Gastrocnemius medialis (tissue), 4 donors: Measurements from ENCODE around the gene TRIM67. TPM values are rescaled to one million over a fixed set of nuclear protein-coding genes. Genes with fewer than 3 reads are reported as not detected.

Experiments
- ATAC-seq, 2 donors: fragments of 150-250 bp; one replicate each; pipeline ENCODE4 v1.9.1; 2016
- DNase-seq, 2 donors: peaks; one replicate each; pipeline ENCODE4 v3.0.0-alpha.2; 2019
- H3K27ac ChIP-seq, 4 donors: fragments of 200-600 bp; sonication (generic); 1 replicate in 1 of 4; 2 replicates in 3 of 4; pipeline ENCODE4 v1.5.1; 2016 to 2018; ENCODE audit warnings: mild to moderate bottlenecking in 2 of 4, moderate library complexity in 1 of 4
- H3K27me3 ChIP-seq, 3 donors: fragments of 200-600 bp; sonication (generic) in 2 of 3; 1 replicate in 1 of 3; 2 replicates in 2 of 3; pipeline versions ENCODE4 v1.5.1 to v1.6.0; 2016 to 2019; ENCODE audit warnings: mild to moderate bottlenecking in 1 of 3, moderate library complexity in 1 of 3
- H3K36me3 ChIP-seq, 2 donors: fragments of 200-600 bp; sonication (generic) in 1 of 2; one replicate each; pipeline ENCODE4 v1.5.1; 2017 to 2018
- H3K4me1 ChIP-seq, 2 donors: fragments of 200-600 bp; sonication (generic) in 1 of 2; one replicate each; pipeline ENCODE4 v1.5.1; 2016 to 2017; ENCODE audit warnings: mild to moderate bottlenecking in 2 of 2
- H3K4me3 ChIP-seq, 4 donors: fragments of 200-600 bp; sonication (generic) in 3 of 4; 1 replicate in 1 of 4; 2 replicates in 3 of 4; pipeline ENCODE4 v1.5.1; 2016 to 2019; ENCODE audit warnings: mild to moderate bottlenecking in 2 of 4
- H3K9me3 ChIP-seq, 3 donors: fragments of 200-600 bp; sonication (generic) in 2 of 3; 1 replicate in 1 of 3; 2 replicates in 2 of 3; pipeline ENCODE4 v1.5.1; 2016 to 2019
- POLR2A ChIP-seq, 2 donors: fragments of 450-650 bp; IDR thresholded peaks; one replicate each; pipeline ENCODE4 v1.6.1; 2017; ENCODE audit warnings: antibody characterized with exemption in 2 of 2, mild to moderate bottlenecking in 2 of 2, moderate library complexity in 2 of 2
- in situ Hi-C, 4 donors: fragments of 200-750 bp; cut with MboI; loops; one replicate each; pipeline versions ENCODE4 v1.15.0 to v1.8.0; 2017; ENCODE audit warnings: low sequenced_read_pairs in 4 of 4
- intact Hi-C: fragments of 100-400 bp; cut with DNase I; formaldehyde crosslinking; loops from one replicate; pipeline ENCODE4 v1.15.1; 2023; ENCODE audit warnings: low total_unique reads
- total RNA-seq, 4 donors: library from RNA; depleted of rRNA; stranded (reverse); fragments of >200 nt; gene quantifications; one replicate each; pipeline versions ENCODE4 v1.1.0 to v1.2.3, GENCODE V29; 2016
- TF ChIP-seq, protein P1 (sequence below), 5 experiments: fragments of 450-650 bp in 3 of 5; fragments of 200-600 bp in 2 of 5; sonication (generic) in 2 of 5; IDR thresholded peaks in 4 of 5; conservative IDR thresholded peaks in 1 of 5; 1 replicate in 4 of 5; 2 replicates in 1 of 5; pipeline ENCODE4 v1.5.1; 2016 to 2019; ENCODE audit warnings: antibody characterized with exemption in 5 of 5, mild to moderate bottlenecking in 3 of 5, moderate library complexity in 3 of 5

TRIM67 gene
- total RNA-seq, 4 donors from 2014 or later = not detected

DNA sequence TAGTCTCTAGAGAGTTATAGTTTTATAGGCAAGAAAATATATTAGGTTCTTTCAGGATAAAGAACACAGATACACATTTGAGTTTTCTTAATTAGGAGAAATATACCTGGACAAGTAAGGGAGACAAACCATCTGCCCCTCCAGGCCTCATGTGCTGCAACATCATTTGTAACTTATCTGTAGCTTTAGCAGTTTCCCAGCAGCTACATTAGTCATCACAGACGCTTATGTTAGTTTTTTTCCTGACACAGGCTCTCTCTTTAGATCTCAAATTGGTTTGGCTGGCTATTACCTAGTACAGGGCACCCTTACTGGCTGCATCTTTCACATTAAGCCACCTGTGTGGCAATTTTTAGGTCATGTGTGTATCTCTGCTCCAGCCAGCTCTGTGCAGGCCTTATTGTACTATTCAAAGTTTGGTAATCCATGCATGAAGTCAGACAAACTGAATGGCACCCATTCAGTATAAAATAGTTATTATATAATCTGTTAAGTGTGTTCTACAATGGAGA, 105.0 kb downstream of the TRIM67 start:
- no peaks in the 10 kb centered on the region for H3K4me1 ChIP-seq
- in situ Hi-C loops (no loop called here), intact Hi-C loops (no loop called here)
- peaks cover 2 to 94% of the 10 kb centered on the region in 2 donors for H3K36me3 ChIP-seq
- H3K27me3 ChIP-seq = no peaks in the 10 kb centered on the region
- TF ChIP-seq, protein P1, sequence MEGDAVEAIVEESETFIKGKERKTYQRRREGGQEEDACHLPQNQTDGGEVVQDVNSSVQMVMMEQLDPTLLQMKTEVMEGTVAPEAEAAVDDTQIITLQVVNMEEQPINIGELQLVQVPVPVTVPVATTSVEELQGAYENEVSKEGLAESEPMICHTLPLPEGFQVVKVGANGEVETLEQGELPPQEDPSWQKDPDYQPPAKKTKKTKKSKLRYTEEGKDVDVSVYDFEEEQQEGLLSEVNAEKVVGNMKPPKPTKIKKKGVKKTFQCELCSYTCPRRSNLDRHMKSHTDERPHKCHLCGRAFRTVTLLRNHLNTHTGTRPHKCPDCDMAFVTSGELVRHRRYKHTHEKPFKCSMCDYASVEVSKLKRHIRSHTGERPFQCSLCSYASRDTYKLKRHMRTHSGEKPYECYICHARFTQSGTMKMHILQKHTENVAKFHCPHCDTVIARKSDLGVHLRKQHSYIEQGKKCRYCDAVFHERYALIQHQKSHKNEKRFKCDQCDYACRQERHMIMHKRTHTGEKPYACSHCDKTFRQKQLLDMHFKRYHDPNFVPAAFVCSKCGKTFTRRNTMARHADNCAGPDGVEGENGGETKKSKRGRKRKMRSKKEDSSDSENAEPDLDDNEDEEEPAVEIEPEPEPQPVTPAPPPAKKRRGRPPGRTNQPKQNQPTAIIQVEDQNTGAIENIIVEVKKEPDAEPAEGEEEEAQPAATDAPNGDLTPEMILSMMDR (IDR thresholded peaks at IDR 0.05 in 4 of 5, conservative IDR thresholded peaks at IDR 0.05 in 1 of 5) = no peak
- TF ChIP-seq POLR2A (IDR thresholded peaks at IDR 0.05) = no peak
- H3K4me3 ChIP-seq = no peak overlapping the region
- H3K27ac ChIP-seq = peak overlapping the region in 1 of 4 donors; percentile 15
- peak in 1 of 2 donors; percentile 43 for ATAC-seq
- no peaks in the 10 kb centered on the region for H3K9me3 ChIP-seq
- DNase-seq = no peak

Other genes starting within 250 kb of the TRIM67 start
- gene TTC13, start 183.2 kb upstream of the TRIM67 start, total RNA-seq = 10 to 100 TPM; 16.0 to 36.0 (median 22.7) TPM
- gene ARV1, start 183.0 kb upstream of the TRIM67 start, total RNA-seq = 10 to 100 TPM in 2 of 4 donors, 1 to 10 TPM in 2; 7.9 to 21.3 (median 10.5) TPM
- 1 to 10 TPM; 2.1 to 8.6 (median 5.3) TPM for gene FAM89A, start 121.8 kb upstream of the TRIM67 start, total RNA-seq
- 100 to 1,000 TPM in 2 of 4 donors, 10 to 100 TPM in 2; 95.1 to 128 (median 104) TPM for gene GNPAT, start 79.2 kb downstream of the TRIM67 start, total RNA-seq
- gene EXOC8, start 175.8 kb downstream of the TRIM67 start, total RNA-seq = 10 to 100 TPM; 25.4 to 50.9 (median 38.2) TPM
- gene SPRTN, start 176.2 kb downstream of the TRIM67 start, total RNA-seq = 10 to 100 TPM in 3 of 4 donors, 1 to 10 TPM in 1; 8.7 to 15.1 (median 10.7) TPM